ENCODE data around the gene LYPLAL1.

LYPLAL1 gene

GRCh38 chr1:219215477-219215876 lies 41.8 kb downstream of the LYPLAL1 start:
- no peak overlapping the region for H3K4me3 ChIP-seq (ENCODE audit: low read depth, low read length)
- no peak for TF ChIP-seq CTCF (IDR thresholded peaks at IDR 0.05; ENCODE audit: low read depth, low read length)
- in situ Hi-C loops (cut with HindIII; ENCODE audit: low sequenced_read_pairs): no loop called here
- DNase-seq (ENCODE audit: low read depth, low spot score): no peak

DNA sequence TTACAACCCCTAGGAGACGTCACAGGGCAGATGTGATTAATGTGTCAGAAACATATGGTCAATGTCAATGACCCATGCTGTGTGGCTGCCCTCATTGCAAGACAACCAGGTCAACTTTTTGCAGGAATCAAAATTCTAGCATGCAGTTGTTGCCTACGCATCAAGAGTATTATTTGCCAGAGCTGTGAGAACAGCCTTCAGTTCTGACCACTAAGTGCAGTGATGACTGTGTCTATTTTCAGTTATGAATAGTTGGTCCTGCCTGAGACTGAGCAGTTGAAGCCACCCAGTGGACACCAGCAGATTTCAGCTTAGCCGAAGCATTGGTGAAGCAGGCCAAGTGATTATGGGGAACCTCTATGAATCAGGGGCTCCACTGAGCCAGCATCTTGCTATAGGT lies 47.3 kb downstream of the LYPLAL1 start:
- in situ Hi-C loops (cut with HindIII; ENCODE audit: low sequenced_read_pairs): no loop called here
- DNase-seq (ENCODE audit: low read depth, low spot score): no peak
- TF ChIP-seq CTCF (IDR thresholded peaks at IDR 0.05; ENCODE audit: low read depth, low read length): no peak
- no peak overlapping the region for H3K4me3 ChIP-seq (ENCODE audit: low read depth, low read length)

- no peak for TF ChIP-seq CTCF (IDR thresholded peaks at IDR 0.05; ENCODE audit: low read depth, low read length)
- in situ Hi-C loops (cut with HindIII; ENCODE audit: low sequenced_read_pairs): no loop called here
- DNase-seq (ENCODE audit: low read depth, low spot score): no peak
- H3K4me3 ChIP-seq (ENCODE audit: low read depth, low read length): no peak overlapping the region
These were observed 49.8 kb downstream of the LYPLAL1 start for GRCh38 chr1:219223496-219223895.

- no peak for DNase-seq (ENCODE audit: low read depth, low spot score)
- H3K4me3 ChIP-seq (ENCODE audit: low read depth, low read length): no peak overlapping the region
- TF ChIP-seq CTCF (IDR thresholded peaks at IDR 0.05; ENCODE audit: low read depth, low read length): no peak
- in situ Hi-C loops (cut with HindIII; ENCODE audit: low sequenced_read_pairs): no loop called here
These were observed 52.5 kb downstream of the LYPLAL1 start for GRCh38 chr1:219226196-219226595.

- H3K4me3 ChIP-seq (ENCODE audit: low read depth, low read length): no peak overlapping the region
- TF ChIP-seq CTCF (IDR thresholded peaks at IDR 0.05; ENCODE audit: low read depth, low read length): no peak
- DNase-seq (ENCODE audit: low read depth, low spot score): no peak
- in situ Hi-C loops (cut with HindIII; ENCODE audit: low sequenced_read_pairs): no loop called here
These were observed 53.8 kb downstream of the LYPLAL1 start for GRCh38 chr1:219227360-219228057.

DNA sequence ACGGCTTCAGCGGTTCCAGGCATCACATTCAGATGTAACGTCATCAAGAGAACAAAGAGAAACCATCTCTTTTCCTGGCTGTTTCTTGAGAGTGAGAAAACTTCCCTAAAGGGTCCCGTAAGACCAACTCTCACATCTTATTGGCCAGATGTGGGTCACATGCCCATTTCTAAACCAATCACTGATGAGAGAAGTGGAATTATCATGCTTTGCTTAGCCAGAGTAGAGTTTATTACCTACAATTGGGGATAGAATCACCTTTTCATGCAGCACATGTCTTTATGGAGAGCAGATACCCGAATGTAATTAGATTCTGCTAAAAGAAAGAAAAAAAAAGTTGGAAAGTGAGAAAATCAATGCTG lies 54.4 kb downstream of the LYPLAL1 start:
- in situ Hi-C loops (cut with HindIII; ENCODE audit: low sequenced_read_pairs): no loop called here
- DNase-seq (ENCODE audit: low read depth, low spot score): no peak

More for the DNA sequence above, 54.4 kb downstream of the LYPLAL1 start:
- TF ChIP-seq CTCF (IDR thresholded peaks at IDR 0.05; ENCODE audit: low read depth, low read length): no peak
- H3K4me3 ChIP-seq (ENCODE audit: low read depth, low read length): no peak overlapping the region
